T-cell (primary cell): Measurements from ENCODE around the gene GPR55. TPM values are rescaled to one million over a fixed set of nuclear protein-coding genes. Genes with fewer than 3 reads are reported as not detected.

Experiments used
- ATAC-seq, 4 experiments: fragments of 200-7000 bp in 3 of 4; fragments of 150-1000 bp in 1 of 4; cut with Tn5 transposase; replicated peaks in 1 of 4; 1 replicate in 3 of 4; 2 replicates in 1 of 4; pipeline ENCODE4 v1.10.0; 2021; ENCODE audit warnings: moderate library complexity in 3 of 4, mild to moderate bottlenecking in 2 of 4, moderate number of reproducible peaks in 1 of 4
- CTCF ChIA-PET, 2 donors: fragments of 300-600 bp; sonication (Branson Sonifier 250); formaldehyde crosslinking; loops; one replicate each; lab custom pipeline; 2022; ENCODE audit warnings: antibody characterized with exemption in 2 of 2; lab: Charles Lee
- POLR2A ChIA-PET, 2 donors: fragments of 300-600 bp; sonication (Branson Sonifier 250); formaldehyde crosslinking; loops; one replicate each; lab custom pipeline; 2022; ENCODE audit warnings: antibody characterized with exemption in 2 of 2; lab: Charles Lee
- DNase-seq, 35 experiments: peaks; one replicate each; pipeline versions ENCODE4 v3.0.0 to v3.0.0-alpha.2; 2013 to 2023
- H3K27ac ChIP-seq: one replicate; pipeline ENCODE4 v1.5.1; 2013; ENCODE audit warnings: low read length
- H3K27me3 ChIP-seq, 2 experiments: replicated peaks in 1 of 2; 1 replicate in 1 of 2; 2 replicates in 1 of 2; pipeline versions ENCODE4 v1.6.1 to v1.7.0; 2013; ENCODE audit warnings: low read length in 1 of 2, mixed read lengths in 1 of 2; ENCODE audit not compliant: control insufficient read depth in 2 of 2, insufficient read depth in 2 of 2; ENCODE audit errors: extremely low read depth in 1 of 2
- H3K36me3 ChIP-seq, 2 donors: 1 replicate in 1 of 2; 2 replicates in 1 of 2; pipeline versions ENCODE4 v1.6.1 to v1.7.0; 2013; ENCODE audit warnings: low read length in 1 of 2; ENCODE audit not compliant: control insufficient read depth in 2 of 2, insufficient read depth in 1 of 2; ENCODE audit errors: extremely low read depth in 1 of 2
- H3K4me1 ChIP-seq, 2 experiments: 1 replicate in 1 of 2; 2 replicates in 1 of 2; pipeline versions ENCODE4 v1.6.1 to v1.7.0; 2013; ENCODE audit warnings: low read length in 2 of 2, mixed read lengths in 1 of 2; ENCODE audit not compliant: insufficient read depth in 2 of 2, control insufficient read depth in 1 of 2; ENCODE audit errors: extremely low read depth in 1 of 2
- H3K4me3 ChIP-seq, 2 donors: 1 replicate in 1 of 2; 2 replicates in 1 of 2; pipeline versions ENCODE4 v1.5.1 to v1.7.0; 2013; ENCODE audit warnings: mild to moderate bottlenecking in 2 of 2, low read length in 1 of 2, moderate library complexity in 1 of 2; ENCODE audit not compliant: control insufficient read depth in 1 of 2; ENCODE audit errors: extremely low read depth in 1 of 2
- H3K9me3 ChIP-seq: 2 replicates; pipeline ENCODE4 v1.7.0; 2013
- H3K27ac Mint-ChIP-seq, 2 donors: one replicate each; pipeline ENCODE4 v1.8.0; 2020 to 2021; ENCODE audit warnings: mild to moderate bottlenecking in 2 of 2, mixed read lengths in 2 of 2
- H3K27me3 Mint-ChIP-seq, 2 donors: one replicate each; pipeline ENCODE4 v1.8.0; 2021 to 2022; ENCODE audit warnings: mixed read lengths in 2 of 2
- H3K36me3 Mint-ChIP-seq: one replicate; pipeline ENCODE4 v1.8.0; 2021; ENCODE audit warnings: mixed read lengths
- H3K4me1 Mint-ChIP-seq, 3 donors: one replicate each; pipeline ENCODE4 v1.8.0; 2020 to 2022; ENCODE audit warnings: mixed read lengths in 3 of 3, mild to moderate bottlenecking in 1 of 3
- H3K4me3 Mint-ChIP-seq, 3 donors: one replicate each; pipeline ENCODE4 v1.8.0; 2020 to 2022; ENCODE audit warnings: mild to moderate bottlenecking in 3 of 3, mixed read lengths in 3 of 3, moderate library complexity in 3 of 3
- H3K9me3 Mint-ChIP-seq, 3 donors: one replicate each; pipeline ENCODE4 v1.8.0; 2020 to 2022; ENCODE audit warnings: mixed read lengths in 3 of 3
- WGBS: methylation state at CpG from one replicate; pipeline ENCODE4 v1.1.5; 2013; ENCODE audit warnings: missing lambda C conversion rate; ENCODE audit not compliant: insufficient coverage; 5-methylcytosine and 5-hydroxymethylcytosine counted together
- total RNA-seq, 35 experiments: library from RNA in 6 of 35; stranded (reverse) in 6 of 35; fragments of 120-200 nt in 1 of 35; gene quantifications; one replicate each; pipeline versions ENCODE4 v1.2.1 to v1.2.4 and lab custom pipeline; 2013 to 2026

The GPR55 gene
- total RNA-seq, 5 donors from 2014 or later (not counting 1 experiment from before 2014, with no cell fraction given) = 2.7 to 15.5 (median 7.8) TPM

DNA sequence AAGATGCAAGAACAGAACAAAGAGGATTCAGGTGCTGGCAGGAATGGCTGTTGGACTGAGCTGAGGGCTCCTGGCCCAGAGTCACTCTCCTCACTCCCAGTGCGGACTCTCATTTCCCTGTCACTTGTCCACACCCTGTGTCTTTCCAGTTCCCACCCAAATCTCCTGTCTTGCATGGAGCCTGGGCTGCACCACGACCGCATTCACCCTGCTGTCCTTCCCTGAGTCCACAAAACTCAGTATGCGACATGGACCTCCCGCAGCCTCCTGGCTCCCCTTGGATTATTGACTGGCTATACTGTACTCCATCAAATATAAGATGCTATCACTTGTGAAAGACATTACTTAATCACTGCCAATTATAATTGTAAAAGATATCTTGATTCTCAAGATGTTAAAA is 62.8 kb downstream of the GPR55 start:
- Mint-ChIP-seq H3K9me3 (no peaks in the 10 kb centered on the region), H3K36me3 (no peaks in the 10 kb centered on the region), H3K4me3 (no peak overlapping the region), H3K27me3 (peaks cover 9 to 13% of the 10 kb centered on the region in 2 donors), H3K4me1 (peaks cover 32 to 44% (median 33%) of the 10 kb centered on the region in 3 donors), H3K27ac (no peak overlapping the region)
- H3K36me3 ChIP-seq = no peaks in the 10 kb centered on the region
- peaks cover 15 to 48% of the 10 kb centered on the region in 2 experiments for H3K4me1 ChIP-seq
- DNase-seq (no peak), ATAC-seq (no peak)
- CTCF ChIA-PET = interaction anchor here (1.1 to 1.4 kb wide), 2 partner anchors 11 to 14 kb away, joined by 5 to 6 read pairs; no protein-coding TSS in a partner anchor
- POLR2A ChIA-PET = no interaction called here
- peaks cover 0 to 17% of the 10 kb centered on the region in 2 experiments for H3K27me3 ChIP-seq
- no peak overlapping the region for H3K4me3 ChIP-seq
- no peak overlapping the region for H3K27ac ChIP-seq
- 100% methylated on average over 1 of the region's 5 CpGs for WGBS
- no peaks in the 10 kb centered on the region for H3K9me3 ChIP-seq

DNA sequence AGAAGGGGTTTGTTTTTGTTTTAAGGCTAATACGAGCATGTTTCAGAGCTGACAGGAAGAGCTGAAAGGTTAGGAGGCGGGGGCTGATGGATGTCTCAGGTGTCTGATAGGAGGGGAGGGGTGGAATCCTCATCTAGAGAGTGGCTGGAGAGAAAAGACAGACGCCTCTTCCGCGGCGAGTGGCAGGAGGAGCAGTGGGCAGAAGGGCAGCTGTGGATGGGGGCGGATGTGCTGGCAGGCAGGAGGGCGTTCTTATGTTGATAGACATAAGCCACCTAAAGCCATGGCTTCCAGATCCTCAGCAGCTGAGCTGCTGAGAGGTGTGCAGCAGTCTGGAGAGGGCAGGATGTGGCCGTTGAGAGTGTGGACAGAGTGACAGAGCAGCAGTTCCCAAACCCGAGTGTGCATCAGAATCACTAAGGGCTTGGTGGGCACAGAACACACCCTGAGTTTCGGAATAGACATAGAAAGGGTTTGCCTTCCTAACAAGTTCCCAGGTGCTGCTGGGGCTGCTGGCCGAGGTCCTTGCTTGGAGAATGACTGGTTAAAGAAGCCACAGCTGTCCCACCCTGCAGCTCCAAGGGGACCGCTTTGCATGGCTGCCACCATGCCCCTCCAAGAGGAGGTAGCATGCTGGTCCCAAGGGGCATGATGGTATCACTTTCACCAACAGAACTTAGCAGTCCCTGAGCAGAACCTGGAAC is 63.3 kb downstream of the GPR55 start:
- peaks cover 10 to 42% of the 10 kb centered on the region in 2 experiments for H3K4me1 ChIP-seq
- peak in 2 of 35 experiments; percentile 25 to 32 for DNase-seq
- ChIA-PET CTCF (interaction anchor here in 1 of 2 donors (0.7 to 1.1 kb wide), 2 partner anchors 10 to 21 kb away, joined by 3 to 5 read pairs; no protein-coding TSS in a partner anchor), POLR2A (no interaction called here)
- no peaks in the 10 kb centered on the region for H3K36me3 ChIP-seq
- peaks cover 10 to 18% of the 10 kb centered on the region in 2 donors for H3K27me3 Mint-ChIP-seq
- no peaks in the 10 kb centered on the region for H3K9me3 Mint-ChIP-seq
- no peak overlapping the region for H3K4me3 ChIP-seq
- H3K4me3 Mint-ChIP-seq = peak overlapping the region in 1 of 3 donors; percentile 27
- peak in 1 of 4 experiments; percentile 19 for ATAC-seq
- peak overlapping the region; percentile 24 to 60 for H3K27ac Mint-ChIP-seq
- H3K27ac ChIP-seq = no peak overlapping the region
- H3K36me3 Mint-ChIP-seq = no peaks in the 10 kb centered on the region
- peaks cover 26 to 38% (median 27%) of the 10 kb centered on the region in 3 donors for H3K4me1 Mint-ChIP-seq
- peaks cover 0 to 22% of the 10 kb centered on the region in 2 experiments for H3K27me3 ChIP-seq
- WGBS = 32% methylated on average over 11 of the region's 13 CpGs
- H3K9me3 ChIP-seq = no peaks in the 10 kb centered on the region

Other genes with a start within 250 kb of the GPR55 start
- 100 to 1,000 TPM in 1 of 5 donors, 10 to 100 TPM in 4; 91.7 to 102 (median 96.7) TPM for gene CAB39, start 212.4 kb downstream of the GPR55 start, total RNA-seq
- 10 to 100 TPM; 21.9 to 41.2 (median 34.8) TPM for gene ITM2C, start 60.3 kb downstream of the GPR55 start, total RNA-seq
- gene SPATA3, start 70.9 kb upstream of the GPR55 start, total RNA-seq = not detected
- under 1 TPM in 2 of 5 donors, not detected in 3; 0.13 to 0.20 TPM for gene C2orf72, start 112.3 kb upstream of the GPR55 start, total RNA-seq
- 10 to 100 TPM; 39.5 to 48.2 (median 46.9) TPM for gene PSMD1, start 131.6 kb upstream of the GPR55 start, total RNA-seq
- gene HTR2B, start 199.8 kb upstream of the GPR55 start, total RNA-seq = under 1 TPM in 1 of 5 donors, not detected in 4; 0.38 TPM